B cell (primary cell): ENCODE data around the gene CENPI. TPM values are rescaled to one million over a fixed set of nuclear protein-coding genes. Genes with fewer than 3 reads are reported as not detected.

Experiments used
- ATAC-seq: fragments of 200-7000 bp; cut with Tn5 transposase; one replicate; pipeline ENCODE4 v1.10.0; 2021; ENCODE audit warnings: low read depth, mild to moderate bottlenecking, moderate number of reproducible peaks, moderate library complexity
- CTCF ChIA-PET: fragments of 350-600 bp; sonication (Branson Sonifier 250); formaldehyde crosslinking; loops from one replicate; lab custom pipeline; 2021; ENCODE audit warnings: antibody characterized with exemption, inconsistent platforms; lab: Charles Lee
- POLR2A ChIA-PET: fragments of 350-600 bp; sonication (Branson Sonifier 250); formaldehyde crosslinking; loops from one replicate; lab custom pipeline; 2021; ENCODE audit warnings: antibody characterized with exemption; lab: Charles Lee
- DNase-seq: peaks from one replicate; pipeline ENCODE4 v3.0.0; 2013
- H2AFZ ChIP-seq: 2 replicates; pipeline ENCODE4 v1.6.1; 2012; ENCODE audit warnings: mild to moderate bottlenecking, low read depth, low read length; ENCODE audit not compliant: insufficient read depth, poor library complexity, severe bottlenecking
- H3K27ac ChIP-seq, 2 donors: 1 replicate in 1 of 2; 2 replicates in 1 of 2; pipeline ENCODE4 v1.5.1; 2012 to 2013; ENCODE audit warnings: low read length in 2 of 2, mild to moderate bottlenecking in 2 of 2, moderate library complexity in 1 of 2
- H3K27me3 ChIP-seq, 4 experiments: fragments of 200-600 bp in 1 of 4; sonication (generic) in 1 of 4; replicated peaks in 1 of 4; 1 replicate in 2 of 4; 2 replicates in 2 of 4; pipeline versions ENCODE4 v1.6.1 to v1.7.0; 2013 to 2016; ENCODE audit warnings: low read length in 3 of 4, mild to moderate bottlenecking in 2 of 4, mixed read lengths in 1 of 4, moderate library complexity in 1 of 4; ENCODE audit not compliant: insufficient read depth in 4 of 4, control insufficient read depth in 3 of 4; ENCODE audit errors: control extremely low read depth in 1 of 4
- H3K36me3 ChIP-seq, 2 experiments: replicated peaks in 1 of 2; 1 replicate in 1 of 2; 2 replicates in 1 of 2; pipeline versions ENCODE4 v1.6.1 to v1.7.1; 2013; ENCODE audit warnings: low read length in 1 of 2; ENCODE audit not compliant: insufficient read depth in 2 of 2, control insufficient read depth in 1 of 2; ENCODE audit errors: control extremely low read depth in 1 of 2, extremely low read depth in 1 of 2
- H3K4me1 ChIP-seq, 2 donors: fragments of 200-600 bp in 1 of 2; sonication (generic) in 1 of 2; 1 replicate in 1 of 2; 2 replicates in 1 of 2; pipeline versions ENCODE4 v1.5.1 to v1.6.1; 2013 to 2017; ENCODE audit warnings: low read length in 2 of 2; ENCODE audit not compliant: control insufficient read depth in 2 of 2, insufficient read depth in 2 of 2
- H3K4me2 ChIP-seq: replicated peaks from 2 replicates; pipeline ENCODE3; 2012; ENCODE audit warnings: mild to moderate bottlenecking, low read depth, low read length; ENCODE audit not compliant: poor library complexity, severe bottlenecking
- H3K4me3 ChIP-seq, 5 experiments: fragments of 200-600 bp in 1 of 5; sonication (generic) in 1 of 5; 1 replicate in 3 of 5; 2 replicates in 2 of 5; pipeline versions ENCODE4 v1.5.1 to v1.7.0; 2011 to 2016; ENCODE audit warnings: low read length in 4 of 5, mild to moderate bottlenecking in 4 of 5, low read depth in 2 of 5, control low read depth in 1 of 5, moderate library complexity in 1 of 5; ENCODE audit not compliant: insufficient read depth in 1 of 5; ENCODE audit errors: control extremely low read depth in 1 of 5, extremely low read depth in 1 of 5
- H3K79me2 ChIP-seq: fragments of 200-600 bp; sonication (generic); one replicate; pipeline ENCODE4 v1.6.0; 2016; ENCODE audit warnings: low read length; ENCODE audit not compliant: control insufficient read depth, insufficient read depth
- H3K9ac ChIP-seq: fragments of 200-600 bp; sonication (generic); 2 replicates; pipeline ENCODE4 v1.6.1; 2017; ENCODE audit warnings: mild to moderate bottlenecking, low read length, moderate library complexity
- H3K9me3 ChIP-seq, 3 donors: one replicate each; pipeline versions ENCODE4 v1.6.1 to v1.7.1; 2013; ENCODE audit warnings: low read length in 2 of 3; ENCODE audit not compliant: control insufficient read depth in 2 of 3, insufficient read depth in 1 of 3; ENCODE audit errors: control extremely low read depth in 1 of 3
- H4K20me1 ChIP-seq: 2 replicates; pipeline ENCODE4 v1.6.0; 2012; ENCODE audit warnings: mild to moderate bottlenecking, low read length; ENCODE audit not compliant: insufficient read depth, control insufficient read depth, poor library complexity, severe bottlenecking
- H3K27ac Mint-ChIP-seq: one replicate; pipeline ENCODE4 v1.8.0; 2021; ENCODE audit warnings: mixed read lengths
- H3K27me3 Mint-ChIP-seq: one replicate; pipeline ENCODE4 v1.8.0; 2021; ENCODE audit warnings: mixed read lengths
- H3K4me1 Mint-ChIP-seq: one replicate; pipeline ENCODE4 v1.8.0; 2021; ENCODE audit warnings: mixed read lengths
- H3K4me3 Mint-ChIP-seq: one replicate; pipeline ENCODE4 v1.8.0; 2021; ENCODE audit warnings: mixed read lengths
- H3K9me3 Mint-ChIP-seq: one replicate; pipeline ENCODE4 v1.8.0; 2022; ENCODE audit warnings: mixed read lengths; ENCODE audit not compliant: insufficient read depth
- CTCF ChIP-seq: fragments of 200-600 bp; IDR thresholded peaks from one replicate; pipeline ENCODE4 v1.8.0; 2022; ENCODE audit warnings: antibody characterized with exemption, mild to moderate bottlenecking
- EZH2 ChIP-seq: IDR thresholded peaks from 2 replicates; pipeline ENCODE4 v1.6.1; 2012; ENCODE audit warnings: borderline replicate concordance, low read depth, mild to moderate bottlenecking, moderate library complexity, low read length; ENCODE audit not compliant: insufficient read depth, poor library complexity, severe bottlenecking
- WGBS: methylation state at CpG from one replicate; pipeline ENCODE4 v1.1.5; 2013; ENCODE audit warnings: missing lambda C conversion rate; ENCODE audit not compliant: insufficient coverage; 5-methylcytosine and 5-hydroxymethylcytosine counted together
- intact Hi-C: fragments of 100-400 bp; cut with micrococcal nuclease; formaldehyde crosslinking; loops from one replicate; pipeline ENCODE4 v1.10.0; 2022
- polyA plus RNA-seq: library from polyadenylated mRNA; depleted of rRNA; stranded (reverse); fragments of >200 nt; gene quantifications from 2 replicates; pipeline ENCODE4 v1.2.3, GENCODE V29; 2012
- total RNA-seq, 2 donors: library from RNA; stranded (reverse); fragments of 120-200 nt in 1 of 2; gene quantifications; 1 replicate in 1 of 2; 2 replicates in 1 of 2; pipeline versions ENCODE4 v1.2.3 to v1.2.4, GENCODE V29; 2013 to 2022

The CENPI gene
- total and polyA plus RNA-seq, 2 donors (not counting 1 experiment from before 2014, with no cell fraction given): 0.28 to 3.2 TPM

GRCh38 chrX:101071582-101071981 is 26.4 kb upstream of the CENPI start:
- Histone ChIP-seq H4K20me1 (no peaks in the 10 kb centered on the region), H3K9ac (no peak overlapping the region), H3K36me3 (no peaks in the 10 kb centered on the region), H3K27me3 (no peaks in the 10 kb centered on the region), H3K9me3 (no peaks in the 10 kb centered on the region), H3K4me3 (no peak overlapping the region), H3K4me1 (no peaks in the 10 kb centered on the region), H3K27ac (no peak overlapping the region), H2AFZ (no peak overlapping the region), H3K79me2 (no peaks in the 10 kb centered on the region), H3K4me2 (no peak overlapping the region)
- Mint-ChIP-seq H3K4me3 (no peak overlapping the region), H3K9me3 (no peaks in the 10 kb centered on the region), H3K4me1 (no peaks in the 10 kb centered on the region), H3K27ac (no peak overlapping the region), H3K27me3 (no peaks in the 10 kb centered on the region)
- DNase-seq (no peak), ATAC-seq (no peak)
- intact Hi-C loops: no loop called here
- ChIA-PET POLR2A (no interaction called here), CTCF (no interaction called here)
- TF ChIP-seq CTCF: no peak
- no peak for TF ChIP-seq EZH2
- no CpG with 5 or more reads among the region's 3 CpGs for WGBS

GRCh38 chrX:101078716-101079598 is 19.0 kb upstream of the CENPI start, which contains the start of gene TMEM35A:
Gene TMEM35A, plus strand, starts transcription at chrX:101078879. Its CDS starts 124 bp downstream, at chrX:101079003.
- Histone ChIP-seq H2AFZ (peak within 1 kb of the TSS; percentile 64), H3K27me3 (peaks cover 0 to 18% (median 0%) of the 10 kb centered on the region in 4 experiments), H4K20me1 (no peaks in the 10 kb centered on the region), H3K9me3 (no peaks in the 10 kb centered on the region), H3K4me1 (no peaks in the 10 kb centered on the region), H3K27ac (no peak within 1 kb of the TSS), H3K9ac (no peak within 1 kb of the TSS), H3K79me2 (no peaks in the 10 kb centered on the region), H3K36me3 (no peaks in the 10 kb centered on the region), H3K4me3 (no peak within 1 kb of the TSS), H3K4me2 (peak within 1 kb of the TSS; percentile 38)
- TF ChIP-seq CTCF (no peak), EZH2 (no peak)
- intact Hi-C loops: no loop called here
- ATAC-seq (no peak), DNase-seq (no peak)
- no peak within 1 kb of the TSS for H3K4me3 Mint-ChIP-seq
- peaks cover 26% of the 10 kb centered on the region for H3K27me3 Mint-ChIP-seq
- WGBS: 0% methylated on average over 1 of the region's 23 CpGs
- ChIA-PET CTCF (no interaction called here), POLR2A (no interaction called here)
- H3K27ac Mint-ChIP-seq: no peak within 1 kb of the TSS
- H3K9me3 Mint-ChIP-seq: no peaks in the 10 kb centered on the region
- H3K4me1 Mint-ChIP-seq: peaks cover 7% of the 10 kb centered on the region
